Measurements from ENCODE around the gene ACSM3. TPM values are rescaled to one million over a fixed set of nuclear protein-coding genes. Genes with fewer than 3 reads are reported as not detected.
A peak's percentile ranks its signal among the peaks of the same experiment; 100 is the strongest.

The ACSM3 gene
- total and polyA plus RNA-seq, 9 of the 15 experiments (the other 6 are each of a cell fraction or from before 2014, with no cell fraction given), result 112 to 420 (median 182) TPM

- no peak for TF ChIP-seq ZBTB1 (CRISPR knock-in tag; IDR thresholded peaks at IDR 0.05; ENCODE audit: borderline replicate concordance, low read depth)
- TF ChIP-seq HNRNPUL1 (IDR thresholded peaks at IDR 0.05; ENCODE audit: low read length), result no peak
- peak; percentile 32; the same call in 1 of the 2 replicates for TF ChIP-seq ZNF449 (CRISPR knock-in tag; IDR thresholded peaks at IDR 0.05)
- TF ChIP-seq JUN (IDR thresholded peaks at IDR 0.05; ENCODE audit: borderline replicate concordance, low read depth, low read length), result no peak
- TF ChIP-seq JUN (CRISPR knock-in tag; IDR thresholded peaks at IDR 0.05; ENCODE audit: borderline replicate concordance), result no peak
- TF ChIP-seq ZNF239 (CRISPR knock-in tag; IDR thresholded peaks at IDR 0.05), result peak; percentile 47
These were observed 3.5 kb upstream of the ACSM3 start (continued) for GRCh38 chr16:20760346-20760745.

- intact Hi-C loops (cut with micrococcal nuclease) (no loop called here), in situ Hi-C loops (cut with MboI) (no loop called here)
- Histone ChIP-seq H3K36me3 (ENCODE audit: control insufficient read depth, insufficient read depth, low read length) (peaks cover 3% of the 10 kb centered on the region; the same call in 1 of the 3 replicates), H3K4me2 (ENCODE audit: insufficient read depth, low read length) (no peak overlapping the region), H3K9me1 (ENCODE audit: control insufficient read depth, insufficient read depth, low read length) (no peaks in the 10 kb centered on the region), H3K27me3 (ENCODE audit: control insufficient read depth in 2 of 2, insufficient read depth in 2 of 2, low read length in 2 of 2) (no peaks in the 10 kb centered on the region), H3K9ac (ENCODE audit: insufficient read depth in 1 of 2, low read depth in 2 of 2, low read length in 2 of 2) (no peak overlapping the region), H4K20me1 (replicated peaks; ENCODE audit: control insufficient read depth, insufficient read depth, low read length) (no peaks in the 10 kb centered on the region), H3K27ac (ENCODE audit: extremely low read depth, low read depth, low read length) (peak overlapping the region; percentile 85), H3K4me3 (no peak overlapping the region), H3K79me2 (ENCODE audit: control insufficient read depth, insufficient read depth, low read length) (peaks cover 23% of the 10 kb centered on the region), H3K4me1 (replicated peaks in 1 of 2; ENCODE audit: control insufficient read depth in 2 of 2, insufficient read depth in 2 of 2, low read length in 2 of 2) (peaks cover 4 to 27% of the 10 kb centered on the region in 2 experiments; a peak in 4 of 5 replicates), H2AFZ (ENCODE audit: low read depth, low read length) (no peak overlapping the region), H3K9me3 (replicated peaks; ENCODE audit: control insufficient read depth, insufficient read depth, low read depth, low read length) (peaks cover 18% of the 10 kb centered on the region)
- ChIA-PET CTCF (ENCODE audit: low intra/inter-chr PET ratio) (no interaction called here), POLR2A (interaction anchor here (0.7 kb wide), 1 partner anchor 10 kb away, joined by 3 read pairs; no protein-coding TSS in a partner anchor)
- no peak for TF ChIP-seq MYC (IDR thresholded peaks at IDR 0.05; ENCODE audit: low read depth, low read length)
- peak; percentile 16; the same call in 1 of the 2 replicates for TF ChIP-seq MYC (CRISPR knock-in tag; IDR thresholded peaks at IDR 0.05; ENCODE audit: borderline replicate concordance, low read depth)
- no peak for TF ChIP-seq BACH1 (tag; IDR thresholded peaks at IDR 0.05)
- TF ChIP-seq JUN (IDR thresholded peaks at IDR 0.05; ENCODE audit: borderline replicate concordance, low read depth, low read length), result no peak
- TF ChIP-seq JUN (CRISPR knock-in tag; IDR thresholded peaks at IDR 0.05; ENCODE audit: borderline replicate concordance), result no peak
- no peak for TF ChIP-seq MCM7 (IDR thresholded peaks at IDR 0.05)
- TF ChIP-seq CLOCK (CRISPR knock-in tag; IDR thresholded peaks at IDR 0.05; ENCODE audit: borderline replicate concordance), result no peak
- no peak for TF ChIP-seq CCAR2 (IDR thresholded peaks at IDR 0.05; ENCODE audit: low read depth, low read length)
- peak; percentile 92 for TF ChIP-seq ZNF766 (CRISPR knock-in tag; conservative IDR thresholded peaks at IDR 0.05)
- no peak for TF ChIP-seq SMARCA5 (IDR thresholded peaks at IDR 0.05)
- TF ChIP-seq SMARCA4 (IDR thresholded peaks at IDR 0.05), result no peak
- no peak for TF ChIP-seq MAFK (IDR thresholded peaks at IDR 0.05; ENCODE audit: low read length)
- TF ChIP-seq SRSF9 (IDR thresholded peaks at IDR 0.05; ENCODE audit: borderline replicate concordance, low read depth, low read length), result no peak
- FAIRE-seq (no peak), ATAC-seq (no peak), DNase-seq (ENCODE audit: extremely low read depth in 1 of 4, low spot score in 3 of 4) (no peak)
- no TSS peak for BruUV-seq (replicated peaks)
- 64% methylated on average over 1 of the region's 1 CpG for WGBS (ENCODE audit: insufficient coverage, low coverage, missing lambda C conversion rate)
These were observed 2.6 kb upstream of the ACSM3 start for GRCh38 chr16:20761175-20761574.

All from K562 (cell line).